H1 (cell line): Measurements from ENCODE around the gene FBXO46. TPM values are rescaled to one million over a fixed set of nuclear protein-coding genes. Genes with fewer than 3 reads are reported as not detected.

ENCODE experiments used
- JUND ChIP-seq: IDR thresholded peaks from 2 replicates; pipeline ENCODE4 v1.6.1; 2011; ENCODE audit warnings: mild to moderate bottlenecking, improper control_type of control experiment, low read length
- MAX ChIP-seq: IDR thresholded peaks from 2 replicates; pipeline ENCODE4 v1.6.1; 2012; ENCODE audit warnings: inconsistent platforms
- SP4 ChIP-seq: IDR thresholded peaks from 2 replicates; pipeline ENCODE4 v1.6.1; 2012; ENCODE audit warnings: low read length, inconsistent platforms
- polyA plus RNA-seq, 7 experiments: library from polyadenylated mRNA; depleted of rRNA in 3 of 7; stranded (reverse) in 5 of 7; unstranded in 2 of 7; fragments of >200 nt in 5 of 7; fragments of 200-250 nt in 2 of 7; gene quantifications; 1 replicate in 5 of 7; 2 replicates in 1 of 7; 4 replicates in 1 of 7; pipeline versions ENCODE4 v1.2.1 to v1.2.3, GENCODE V29; 2011 to 2013; ENCODE audit warnings: missing spikeins in 2 of 7, mixed read lengths in 2 of 7
- total RNA-seq: library from RNA; stranded (reverse); fragmentation: NEBNext Ultra II Directional; extraction: Animal tissue kit (Norgen Biotek cat#: 25700); gene quantifications from 2 replicates; pipeline ENCODE4 v1.2.1, GENCODE V29; 2021

The FBXO46 gene
- total and polyA plus RNA-seq, 2 of the 8 experiments (the other 6 are each of a cell fraction or from before 2014, with no cell fraction given), result 11.2 to 38.9 TPM

DNA sequence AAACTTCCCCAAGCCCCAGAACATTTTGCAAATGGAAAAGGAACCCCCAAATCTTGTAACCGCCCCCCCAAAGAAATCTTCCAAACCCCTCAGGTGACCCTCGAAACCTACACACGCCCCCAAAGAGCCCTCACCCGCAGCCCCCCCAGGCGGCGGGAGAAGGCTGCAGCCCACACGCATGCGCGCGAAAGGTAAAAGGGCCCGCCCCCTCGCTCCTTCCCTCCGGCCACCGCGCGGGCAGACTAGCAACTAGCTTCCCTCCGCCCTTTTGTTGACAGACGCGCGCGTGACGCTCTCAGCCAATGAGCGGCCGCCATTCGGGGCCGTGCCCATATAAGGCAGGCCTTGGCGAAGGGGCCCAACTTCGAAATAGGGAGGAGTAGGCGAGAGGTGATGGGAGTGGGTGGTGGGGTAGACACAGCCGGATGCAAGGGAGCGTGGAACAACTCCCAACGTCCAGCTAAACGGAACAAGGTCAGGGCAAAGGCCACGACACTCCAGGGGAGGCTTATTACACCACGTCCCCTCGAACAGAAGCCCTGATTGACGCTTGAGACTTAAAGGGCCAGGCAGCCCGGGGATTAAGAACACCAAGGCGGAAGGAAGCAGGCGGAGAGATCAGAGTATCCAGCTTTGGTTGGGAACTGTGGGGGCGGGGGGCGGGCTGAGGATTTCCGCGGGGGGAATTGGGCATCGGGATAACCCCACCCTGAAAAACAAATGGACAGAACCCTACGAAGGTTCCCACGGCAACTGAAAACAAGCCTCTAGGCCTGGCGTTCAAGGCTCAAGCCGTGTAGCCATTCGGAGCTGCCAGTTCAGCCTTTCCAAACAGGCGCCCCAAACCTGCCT is 13.3 kb downstream of the FBXO46 start (continued):
- TF ChIP-seq MAX (peak; percentile 68; the same call in 1 of the 2 replicates), SP4 (peak; percentile 89), JUND (peak; percentile 72)
